Activated CD4-positive, alpha-beta memory T cell treated with anti-CD3 and anti-CD28 coated beads, Interleukin-2, amount 10 ng/mL, durations not matched to agents 7 days and 5 days (primary cell): ENCODE measurements around the gene THADA. TPM values are rescaled to one million over a fixed set of nuclear protein-coding genes. Genes with fewer than 3 reads are reported as not detected.
"Not testable (repeated sequence)": the region's sequence is repeated elsewhere in the genome, so short reads cannot be mapped to it uniquely, and the experiment has no call there.

ENCODE experiments used
- CTCF ChIA-PET: fragments of 350-600 bp; sonication (Branson Sonifier 250); formaldehyde crosslinking; loops from one replicate; lab custom pipeline; 2021; ENCODE audit warnings: antibody characterized with exemption, inconsistent platforms; lab: Charles Lee
- POLR2A ChIA-PET: fragments of 350-600 bp; sonication (Branson Sonifier 250); formaldehyde crosslinking; loops from one replicate; lab custom pipeline; 2021; ENCODE audit warnings: antibody characterized with exemption; lab: Charles Lee
- DNase-seq: peaks from one replicate; pipeline ENCODE4 v3.0.0-alpha.2; 2020
- H3K27ac Mint-ChIP-seq: one replicate; pipeline ENCODE4 v1.8.0; 2021; ENCODE audit warnings: mild to moderate bottlenecking, mixed read lengths
- H3K27me3 Mint-ChIP-seq: one replicate; pipeline ENCODE4 v1.8.0; 2021; ENCODE audit warnings: mixed read lengths
- H3K36me3 Mint-ChIP-seq: one replicate; pipeline ENCODE4 v1.8.0; 2021; ENCODE audit warnings: low read depth, mixed read lengths
- H3K4me1 Mint-ChIP-seq: one replicate; pipeline ENCODE4 v1.8.0; 2021; ENCODE audit warnings: mixed read lengths
- H3K4me3 Mint-ChIP-seq: one replicate; pipeline ENCODE4 v1.8.0; 2021; ENCODE audit warnings: mild to moderate bottlenecking, mixed read lengths
- H3K9me3 Mint-ChIP-seq: one replicate; pipeline ENCODE4 v1.8.0; 2021; ENCODE audit warnings: mixed read lengths
- total RNA-seq, 2 experiments: library from RNA; stranded (reverse); gene quantifications; one replicate each; pipeline ENCODE4 v1.2.3, GENCODE V29; 2021

The THADA gene
- total RNA-seq, 2 experiments from 2014 or later = 21.6 to 25.8 TPM

- H3K4me3 Mint-ChIP-seq = no peak overlapping the region
- H3K27ac Mint-ChIP-seq = no peak overlapping the region
- H3K27me3 Mint-ChIP-seq = no peaks in the 10 kb centered on the region
- POLR2A ChIA-PET = no interaction called here
- peaks cover 4% of the 10 kb centered on the region for H3K9me3 Mint-ChIP-seq
- H3K4me1 Mint-ChIP-seq = peaks cover 36% of the 10 kb centered on the region
- H3K36me3 Mint-ChIP-seq = peaks cover 35% of the 10 kb centered on the region
- CTCF ChIA-PET = no interaction called here
- no peak for DNase-seq
Observed at GRCh38 chr2:43453179-43454170, 142.4 kb downstream of the THADA start.

DNA sequence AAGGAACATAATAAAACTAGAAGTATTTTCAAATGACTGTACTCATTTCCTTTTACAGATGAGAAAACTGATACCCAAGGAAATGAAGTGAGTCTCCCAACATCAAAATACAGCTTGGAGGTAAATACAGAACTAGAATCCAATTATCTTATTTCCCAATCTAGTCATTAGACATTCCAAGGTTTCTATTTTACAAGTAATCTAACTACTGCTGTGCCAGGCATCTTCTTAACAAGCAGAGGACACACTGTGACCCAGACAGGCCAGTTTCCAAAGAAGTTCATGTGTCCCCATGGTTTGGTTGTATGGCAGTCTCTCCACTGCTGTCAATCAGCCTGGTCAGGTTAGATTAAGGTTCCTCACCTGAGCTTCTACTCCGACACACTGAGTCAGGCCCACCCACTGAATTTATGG is 143.5 kb downstream of the THADA start:
- Mint-ChIP-seq H3K36me3 (peaks cover 37% of the 10 kb centered on the region), H3K27ac (no peak overlapping the region), H3K9me3 (peaks cover 4% of the 10 kb centered on the region), H3K4me3 (no peak overlapping the region), H3K27me3 (no peaks in the 10 kb centered on the region), H3K4me1 (peaks cover 33% of the 10 kb centered on the region)
- DNase-seq = no peak
- POLR2A ChIA-PET = no interaction called here
- CTCF ChIA-PET = interaction anchor here (0.6 kb wide), 1 partner anchor 89 kb away, joined by 3 read pairs; no protein-coding TSS in a partner anchor

DNA sequence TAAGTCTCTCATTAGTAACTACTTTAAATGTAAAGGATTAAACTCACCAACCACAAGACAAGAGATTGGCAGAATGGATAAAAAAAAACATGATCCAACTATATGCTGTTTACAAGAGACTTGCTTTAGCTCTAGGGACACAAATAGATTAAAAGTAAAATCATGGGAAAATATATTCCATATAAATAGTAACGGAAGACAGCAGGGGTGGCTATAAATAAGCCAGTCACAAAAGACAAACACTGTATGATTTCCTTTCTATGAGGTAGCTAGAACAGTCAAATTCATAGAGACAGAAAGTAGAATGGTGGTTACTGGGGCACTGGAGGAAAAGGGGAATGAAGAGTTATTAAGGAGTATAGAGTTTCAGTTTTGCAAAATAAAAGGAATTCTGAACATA is 145.2 kb downstream of the THADA start:
- CTCF ChIA-PET = no interaction called here
- peaks cover 4% of the 10 kb centered on the region for H3K9me3 Mint-ChIP-seq
- H3K27ac Mint-ChIP-seq = no peak overlapping the region
- POLR2A ChIA-PET = interaction anchor here (1.8 kb wide), 1 partner anchor 146 kb away, joined by 4 read pairs; the partner anchor contains the start of gene THADA
- H3K4me1 Mint-ChIP-seq = peaks cover 21% of the 10 kb centered on the region
- H3K4me3 Mint-ChIP-seq = no peak overlapping the region
- no peaks in the 10 kb centered on the region for H3K27me3 Mint-ChIP-seq
- H3K36me3 Mint-ChIP-seq = peaks cover 50% of the 10 kb centered on the region
- no peak for DNase-seq

DNA sequence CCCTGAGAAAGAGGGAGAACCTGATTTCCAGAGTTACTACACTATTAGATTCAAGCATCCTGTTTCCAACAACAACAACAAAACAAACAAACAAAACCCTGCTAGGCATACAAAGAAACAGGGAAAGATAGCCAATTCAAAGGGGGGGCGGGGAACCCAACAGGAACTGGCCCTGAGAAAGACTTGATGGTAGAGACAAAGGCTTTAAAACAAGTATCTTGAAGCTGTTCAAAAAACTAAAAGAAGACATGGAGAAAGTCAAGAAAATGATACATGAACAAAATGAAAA is 147.1 kb downstream of the THADA start:
- no peak for DNase-seq
- ChIA-PET POLR2A (no interaction called here), CTCF (interaction anchor here (0.7 kb wide), 1 partner anchor 205 kb away, joined by 4 read pairs; no protein-coding TSS in a partner anchor)
- H3K4me3 Mint-ChIP-seq = no peak overlapping the region
- no peak overlapping the region for H3K27ac Mint-ChIP-seq
- H3K27me3 Mint-ChIP-seq = no peaks in the 10 kb centered on the region
- peaks cover 4% of the 10 kb centered on the region for H3K9me3 Mint-ChIP-seq
- H3K4me1 Mint-ChIP-seq = peaks cover 14% of the 10 kb centered on the region
- H3K36me3 Mint-ChIP-seq = peaks cover 44% of the 10 kb centered on the region

- no peak overlapping the region for H3K4me3 Mint-ChIP-seq
- ChIA-PET POLR2A (no interaction called here), CTCF (interaction anchor here (0.7 kb wide), 1 partner anchor 205 kb away, joined by 4 read pairs; no protein-coding TSS in a partner anchor)
- H3K27me3 Mint-ChIP-seq = no peaks in the 10 kb centered on the region
- no peak for DNase-seq
- peaks cover 44% of the 10 kb centered on the region for H3K36me3 Mint-ChIP-seq
- H3K4me1 Mint-ChIP-seq = peaks cover 14% of the 10 kb centered on the region
- H3K9me3 Mint-ChIP-seq = peaks cover 4% of the 10 kb centered on the region
- no peak overlapping the region for H3K27ac Mint-ChIP-seq
Observed at GRCh38 chr2:43448011-43448821, 147.6 kb downstream of the THADA start.

DNA sequence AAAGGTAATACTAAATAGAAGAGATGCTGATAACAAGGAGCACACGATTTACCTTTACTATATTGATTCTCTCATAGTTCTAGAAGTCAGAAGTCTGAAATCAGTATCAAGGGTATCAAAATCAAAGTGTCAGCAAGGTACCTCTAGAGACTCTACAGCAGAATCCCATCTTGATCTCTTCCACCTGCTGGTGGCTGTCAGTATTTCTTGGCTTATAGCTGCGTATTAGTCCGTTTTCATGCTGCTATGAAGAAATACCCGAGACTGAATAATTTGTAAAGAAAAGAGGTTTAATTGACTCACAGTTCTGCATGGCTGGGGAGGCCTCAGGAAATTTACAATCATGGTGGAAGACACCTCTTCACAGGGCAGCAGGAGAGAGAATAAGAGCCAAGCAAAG is 149.1 kb downstream of the THADA start:
- H3K4me1 Mint-ChIP-seq, H3K27ac Mint-ChIP-seq, H3K9me3 Mint-ChIP-seq, H3K27me3 Mint-ChIP-seq, POLR2A ChIA-PET, H3K4me3 Mint-ChIP-seq, DNase-seq: not testable (repeated sequence)
- CTCF ChIA-PET = interaction anchor here (0.9 kb wide), 1 partner anchor 96 kb away, joined by 3 read pairs; no protein-coding TSS in a partner anchor
- H3K36me3 Mint-ChIP-seq = peaks cover 40% of the 10 kb centered on the region

DNA sequence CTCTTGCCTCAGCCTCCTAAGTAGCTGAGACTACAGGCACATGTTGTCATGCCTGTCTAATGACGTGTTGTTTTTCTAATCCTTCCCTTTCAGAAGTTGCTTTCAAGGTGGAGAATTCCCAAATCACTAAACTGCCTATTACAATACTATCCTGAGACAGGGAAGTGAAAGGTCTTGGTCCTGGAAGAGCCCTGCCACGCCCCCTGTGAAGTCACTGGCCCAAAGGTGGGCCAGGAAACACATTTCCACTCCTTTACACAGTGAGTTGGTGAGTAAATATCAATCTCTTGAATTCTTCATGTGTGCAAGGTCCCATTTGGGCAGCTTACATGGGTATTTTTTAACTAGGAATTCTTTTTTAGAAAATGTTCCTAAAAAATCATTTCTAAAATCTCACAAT is 150.1 kb downstream of the THADA start:
- CTCF ChIA-PET = no interaction called here

DNA sequence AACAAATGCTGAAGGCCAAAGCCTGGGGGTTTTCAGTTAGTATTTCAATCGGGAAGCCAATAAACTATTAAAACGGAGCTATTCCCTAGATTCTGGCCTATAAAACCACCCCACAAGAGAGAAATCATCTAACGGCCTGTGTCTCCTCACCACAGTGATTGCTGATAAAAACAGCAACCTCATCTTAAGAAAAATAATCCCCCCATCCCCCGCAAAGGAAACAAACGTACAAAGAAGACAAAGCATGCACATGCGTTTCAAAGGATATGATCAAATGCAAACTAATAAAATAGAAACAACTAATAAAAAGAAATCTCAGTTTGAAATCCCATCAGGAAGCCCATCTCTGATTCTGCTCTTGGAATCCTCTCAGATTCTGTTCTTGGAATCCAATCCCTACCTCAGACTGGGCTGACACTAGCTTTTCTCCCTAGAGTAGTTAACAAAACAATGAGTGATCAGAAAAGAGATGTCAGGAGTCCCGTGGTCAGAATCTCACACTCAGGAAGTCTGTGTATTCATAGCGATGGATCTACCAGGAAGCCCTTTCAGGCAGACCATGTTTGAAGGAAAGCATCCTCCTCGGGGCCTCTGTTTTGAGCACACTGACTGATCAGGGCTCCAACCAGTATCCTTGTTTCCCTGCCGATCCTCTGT is 150.7 kb downstream of the THADA start:
- Mint-ChIP-seq H3K27me3 (no peaks in the 10 kb centered on the region), H3K27ac (no peak overlapping the region), H3K36me3 (peaks cover 30% of the 10 kb centered on the region), H3K4me3 (no peak overlapping the region), H3K9me3 (no peaks in the 10 kb centered on the region), H3K4me1 (peaks cover 5% of the 10 kb centered on the region)
- ChIA-PET POLR2A (no interaction called here), CTCF (no interaction called here)
- no peak for DNase-seq

More for the DNA sequence above, 150.1 kb downstream of the THADA start:
- Mint-ChIP-seq H3K4me1 (peaks cover 5% of the 10 kb centered on the region), H3K27me3 (no peaks in the 10 kb centered on the region), H3K27ac (no peak overlapping the region), H3K36me3 (peaks cover 33% of the 10 kb centered on the region), H3K4me3 (no peak overlapping the region), H3K9me3 (no peaks in the 10 kb centered on the region)
- no peak for DNase-seq
- POLR2A ChIA-PET = no interaction called here

- Mint-ChIP-seq H3K36me3 (peaks cover 15% of the 10 kb centered on the region), H3K4me3 (no peak overlapping the region), H3K27me3 (no peaks in the 10 kb centered on the region), H3K27ac (no peak overlapping the region), H3K9me3 (no peaks in the 10 kb centered on the region), H3K4me1 (peaks cover 13% of the 10 kb centered on the region)
- no peak for DNase-seq
- ChIA-PET POLR2A (interaction anchor here (1.0 to 1.8 kb wide), 2 partner anchors 17 to 215 kb away, joined by 3 to 7 read pairs; no protein-coding TSS in a partner anchor), CTCF (no interaction called here)
Observed at GRCh38 chr2:43443282-43443681, 152.6 kb downstream of the THADA start.

DNA sequence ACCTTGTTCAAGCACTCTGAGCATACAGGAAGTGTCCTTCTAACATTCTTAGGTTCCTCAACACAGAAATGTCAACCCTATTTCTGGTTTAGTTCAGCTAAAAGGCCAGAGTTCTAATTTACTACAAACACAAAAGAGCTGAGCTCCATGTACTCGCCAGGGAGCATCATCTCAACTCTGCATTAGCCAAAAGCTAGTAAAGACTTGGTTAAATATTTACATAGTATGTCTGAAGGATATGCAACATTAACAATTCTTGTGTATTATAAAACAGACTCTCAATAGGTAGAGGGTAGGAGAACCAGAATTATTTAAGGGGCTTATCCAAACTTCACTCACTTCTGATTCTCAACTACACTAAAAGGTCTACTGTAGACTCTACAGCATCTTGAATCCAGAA is 154.6 kb downstream of the THADA start:
- CTCF ChIA-PET = no interaction called here
- POLR2A ChIA-PET = interaction anchor here (1.0 kb wide), 1 partner anchor 247 kb away, joined by 3 read pairs; no protein-coding TSS in a partner anchor
- no peaks in the 10 kb centered on the region for H3K27me3 Mint-ChIP-seq

GRCh38 chr2:43438858-43439655 is 156.8 kb downstream of the THADA start:
- H3K27me3 Mint-ChIP-seq = no peaks in the 10 kb centered on the region
- no peak overlapping the region for H3K27ac Mint-ChIP-seq
- H3K4me1 Mint-ChIP-seq = peaks cover 11% of the 10 kb centered on the region

More for the DNA sequence above, 154.6 kb downstream of the THADA start:
- Mint-ChIP-seq H3K9me3 (no peaks in the 10 kb centered on the region), H3K27ac (no peak overlapping the region), H3K36me3 (peaks cover 15% of the 10 kb centered on the region), H3K4me3 (no peak overlapping the region), H3K4me1 (peaks cover 13% of the 10 kb centered on the region)
- no peak for DNase-seq

DNA sequence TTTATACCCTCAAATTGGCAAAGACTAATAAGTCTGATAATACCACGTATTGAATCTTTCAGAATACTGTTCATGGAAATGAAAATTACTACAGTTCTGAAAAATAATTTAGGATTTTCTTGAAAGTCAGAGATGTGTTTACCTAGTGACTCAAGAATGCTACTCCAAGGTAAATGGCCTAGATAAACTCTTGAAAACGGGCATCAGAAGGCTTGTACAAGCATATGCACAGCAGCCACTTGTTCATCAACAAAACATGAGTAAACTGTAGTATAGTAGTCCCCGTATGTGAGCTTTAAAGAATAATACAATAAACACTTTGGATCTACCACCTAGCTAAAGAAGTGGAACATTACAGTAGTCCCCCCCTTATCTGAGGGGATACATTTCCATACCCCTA is 157.5 kb downstream of the THADA start:
- H3K9me3 Mint-ChIP-seq = no peaks in the 10 kb centered on the region
- CTCF ChIA-PET = no interaction called here
- H3K4me3 Mint-ChIP-seq = no peak overlapping the region
- no peak overlapping the region for H3K27ac Mint-ChIP-seq
- no peaks in the 10 kb centered on the region for H3K27me3 Mint-ChIP-seq
- no peak for DNase-seq
- peaks cover 18% of the 10 kb centered on the region for H3K36me3 Mint-ChIP-seq
- POLR2A ChIA-PET = no interaction called here
- H3K4me1 Mint-ChIP-seq = peaks cover 11% of the 10 kb centered on the region

More at GRCh38 chr2:43438858-43439655, 156.8 kb downstream of the THADA start:
- no peak for DNase-seq
- POLR2A ChIA-PET = no interaction called here
- Mint-ChIP-seq H3K4me3 (no peak overlapping the region), H3K36me3 (peaks cover 15% of the 10 kb centered on the region), H3K9me3 (no peaks in the 10 kb centered on the region)
- CTCF ChIA-PET = no interaction called here
